ENCODE results near the gene SLC44A1.

The SLC44A1 gene

DNA sequence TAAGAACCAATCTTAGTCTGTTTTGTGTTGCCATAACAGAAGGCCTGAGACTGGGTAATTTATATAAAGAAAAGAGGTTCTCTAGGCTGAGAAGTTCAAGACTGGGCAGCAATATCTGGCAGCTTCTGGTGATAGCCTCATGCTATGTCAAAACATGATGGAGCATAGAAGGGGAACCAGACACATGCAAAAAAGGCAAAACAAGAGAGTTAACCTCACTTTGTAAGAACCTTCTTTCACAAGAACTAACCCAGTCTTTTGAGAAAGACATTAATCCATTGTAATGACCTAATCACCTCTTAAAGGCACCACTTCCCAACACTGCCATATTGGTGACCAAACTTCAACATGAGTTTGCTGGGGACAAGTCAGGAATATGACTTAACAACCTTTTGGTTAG is 240.7 kb downstream of the SLC44A1 start:
- H3K4me3 ChIP-seq (ENCODE audit: low read length): no peak overlapping the region
- H3K36me3 ChIP-seq (ENCODE audit: insufficient read depth, low read length): peaks cover 34% of the 10 kb centered on the region
- no peaks in the 10 kb centered on the region for H3K9me3 ChIP-seq (ENCODE audit: low read length)
- H3K27me3 ChIP-seq (ENCODE audit: insufficient read depth, low read length): no peaks in the 10 kb centered on the region
- no peaks in the 10 kb centered on the region for H3K4me1 ChIP-seq (ENCODE audit: insufficient read depth, low read length)
- no peak overlapping the region for H2AFZ ChIP-seq (ENCODE audit: low read depth, low read length)

Measured in neuron (in vitro differentiated cells).